HepG2 (cell line): Measurements from ENCODE around the gene COL9A1. TPM values are rescaled to one million over a fixed set of nuclear protein-coding genes. Genes with fewer than 3 reads are reported as not detected.

ENCODE experiments used
- RELA ChIP-seq: sonication (generic); formaldehyde crosslinking; IDR thresholded peaks from 2 replicates; pipeline ENCODE4 v1.4.0; 2020; ENCODE audit warnings: missing genetic modification reagents
- TRAFD1 ChIP-seq: sonication (generic); formaldehyde crosslinking; IDR thresholded peaks from 2 replicates; pipeline ENCODE4 v1.5.1; 2020; ENCODE audit warnings: missing genetic modification reagents, mild to moderate bottlenecking, borderline replicate concordance
- ZNF350 ChIP-seq: sonication (generic); formaldehyde crosslinking; IDR thresholded peaks from 2 replicates; pipeline ENCODE4 v1.4.0; 2020; ENCODE audit warnings: mild to moderate bottlenecking, low read depth, missing genetic modification reagents, borderline replicate concordance
- polyA plus RNA-seq, 8 experiments: library from polyadenylated mRNA; depleted of rRNA in 3 of 8; stranded (reverse) in 7 of 8; unstranded in 1 of 8; fragments of >200 nt; fragmentation: Illumina TruSeq in 4 of 8; extraction: Trizol in 4 of 8; gene quantifications; 2 replicates each; pipeline versions ENCODE4 v1.2.1 to v1.2.3, GENCODE V29; 2011 to 2016; ENCODE audit warnings: low read depth in 4 of 8, missing spikeins in 1 of 8, mixed read lengths in 1 of 8; ENCODE audit not compliant: insufficient read depth in 1 of 8
- total RNA-seq, 5 experiments: library from RNA; depleted of rRNA; stranded (reverse); fragments of >200 nt; fragmentation: Illumina TruSeq; extraction: Trizol; gene quantifications; 2 replicates each; pipeline ENCODE4 v1.2.3, GENCODE V29; 2016; ENCODE audit warnings: low read depth in 1 of 5

The COL9A1 gene
- total and polyA plus RNA-seq, 2 of the 13 experiments (the other 11 are each of a cell fraction or from before 2014, with no cell fraction given) = 0.08 TPM; not detected in 1

- TF ChIP-seq RELA (CRISPR knock-in tag) = no peak
- no peak for TF ChIP-seq ZNF350 (CRISPR knock-in tag)
- no peak for TF ChIP-seq TRAFD1 (CRISPR knock-in tag)
Observed at GRCh38 chr6:70168681-70169377, 134.1 kb downstream of the COL9A1 start (continued).

Other genes with a start within 250 kb of the COL9A1 start
- gene FAM135A, start 110.4 kb upstream of the COL9A1 start, total RNA-seq (2016; rRNA removed; fragmentation: Illumina TruSeq; extraction: Trizol) = 26.9 and 32.9 TPM in 2 replicates
- gene FAM135A, start 110.4 kb upstream of the COL9A1 start, polyA plus RNA-seq (2011; rRNA removed) = 24.3 and 31.5 TPM in 2 replicates